NCI-H82 treated with DMSO at 0.1 percent for 48 hours (cell line): ENCODE measurements around the gene HDAC5.

Source experiments
- DNase-seq: peaks from one replicate; lab custom pipeline; 2025; ENCODE audit not compliant: unreplicated experiment; lab: John Stamatoyannopoulos, UW

The HDAC5 gene

GRCh38 chr17:44091200-44091997, 32.0 kb downstream of the HDAC5 start:
- DNase-seq, result no peak

- no peak for DNase-seq
Measured at GRCh38 chr17:44088254-44088653, 35.2 kb downstream of the HDAC5 start.

- no peak for DNase-seq
Measured at GRCh38 chr17:44087319-44087718, 36.1 kb downstream of the HDAC5 start.

- no peak for DNase-seq
Measured at GRCh38 chr17:44086364-44087311, 36.8 kb downstream of the HDAC5 start.

GRCh38 chr17:44085908-44086307, 37.5 kb downstream of the HDAC5 start:
- DNase-seq, result no peak

- DNase-seq, result no peak
Measured at GRCh38 chr17:44084921-44085320, 38.5 kb downstream of the HDAC5 start.

- no peak for DNase-seq
Measured at GRCh38 chr17:44084131-44084538, 39.3 kb downstream of the HDAC5 start.

GRCh38 chr17:44083250-44083849, 40.1 kb downstream of the HDAC5 start:
- DNase-seq, result no peak

GRCh38 chr17:44082256-44082927, 41.0 kb downstream of the HDAC5 start:
- DNase-seq, result no peak

- no peak for DNase-seq
Measured at GRCh38 chr17:44081681-44082080, 41.8 kb downstream of the HDAC5 start.

- no peak for DNase-seq
Measured at GRCh38 chr17:44079877-44080821, 43.3 kb downstream of the HDAC5 start.

GRCh38 chr17:44078412-44078811, 45.0 kb downstream of the HDAC5 start:
- DNase-seq, result no peak

- DNase-seq, result no peak
Measured at GRCh38 chr17:44077595-44077909, 45.9 kb downstream of the HDAC5 start.

GRCh38 chr17:44076716-44077594, 46.5 kb downstream of the HDAC5 start:
- no peak for DNase-seq

- no peak for DNase-seq
Measured at GRCh38 chr17:44075598-44076293, 47.7 kb downstream of the HDAC5 start.

- DNase-seq, result no peak
Measured at GRCh38 chr17:44074911-44075285, 48.5 kb downstream of the HDAC5 start.

- DNase-seq, result no peak
Measured at GRCh38 chr17:44074231-44074910, 49.1 kb downstream of the HDAC5 start.

GRCh38 chr17:44071772-44072171, 51.7 kb downstream of the HDAC5 start:
- no peak for DNase-seq
